ENCODE results near the gene PABPC1L.

DNA sequence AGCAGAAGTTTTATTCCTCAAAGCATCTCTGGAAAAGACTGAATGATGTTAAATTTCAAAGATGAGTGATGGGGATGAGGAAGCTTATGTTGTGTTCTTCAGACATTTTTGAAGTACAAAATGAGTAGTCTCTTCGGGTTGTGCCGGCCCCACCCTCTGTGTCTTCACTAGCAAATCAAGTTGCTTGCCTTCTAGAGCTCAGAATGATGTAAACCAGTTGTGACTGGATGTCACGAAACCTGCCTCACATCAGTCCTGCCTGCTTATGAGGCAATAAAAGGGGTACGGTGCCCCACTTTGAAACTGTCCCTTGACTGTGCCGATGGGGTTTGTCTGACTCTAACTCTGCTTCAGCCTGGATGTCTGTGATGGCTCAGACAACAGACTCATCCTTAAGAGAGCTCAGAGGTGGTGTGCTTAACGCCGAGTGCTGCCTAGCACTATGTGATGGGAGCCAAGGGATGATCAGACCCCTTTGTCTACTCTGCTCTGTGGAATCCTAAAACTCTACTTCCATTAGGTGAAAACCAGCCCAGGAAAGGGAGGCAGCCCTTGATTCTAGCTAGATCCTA is 31.3 kb downstream of the PABPC1L start:
- TF ChIP-seq POLR2A (IDR thresholded peaks at IDR 0.05) (no peak), POLR2AphosphoS5 (IDR thresholded peaks at IDR 0.05) (no peak), EP300 (IDR thresholded peaks at IDR 0.05) (no peak)
- TF ChIP-seq, protein P1, sequence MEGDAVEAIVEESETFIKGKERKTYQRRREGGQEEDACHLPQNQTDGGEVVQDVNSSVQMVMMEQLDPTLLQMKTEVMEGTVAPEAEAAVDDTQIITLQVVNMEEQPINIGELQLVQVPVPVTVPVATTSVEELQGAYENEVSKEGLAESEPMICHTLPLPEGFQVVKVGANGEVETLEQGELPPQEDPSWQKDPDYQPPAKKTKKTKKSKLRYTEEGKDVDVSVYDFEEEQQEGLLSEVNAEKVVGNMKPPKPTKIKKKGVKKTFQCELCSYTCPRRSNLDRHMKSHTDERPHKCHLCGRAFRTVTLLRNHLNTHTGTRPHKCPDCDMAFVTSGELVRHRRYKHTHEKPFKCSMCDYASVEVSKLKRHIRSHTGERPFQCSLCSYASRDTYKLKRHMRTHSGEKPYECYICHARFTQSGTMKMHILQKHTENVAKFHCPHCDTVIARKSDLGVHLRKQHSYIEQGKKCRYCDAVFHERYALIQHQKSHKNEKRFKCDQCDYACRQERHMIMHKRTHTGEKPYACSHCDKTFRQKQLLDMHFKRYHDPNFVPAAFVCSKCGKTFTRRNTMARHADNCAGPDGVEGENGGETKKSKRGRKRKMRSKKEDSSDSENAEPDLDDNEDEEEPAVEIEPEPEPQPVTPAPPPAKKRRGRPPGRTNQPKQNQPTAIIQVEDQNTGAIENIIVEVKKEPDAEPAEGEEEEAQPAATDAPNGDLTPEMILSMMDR (IDR thresholded peaks at IDR 0.05), result no peak

All from upper lobe of left lung (tissue), 4 donors.